HEK293T (cell line): Measurements from ENCODE around the gene COL1A1.

Source experiments
- ARNT ChIP-seq: fragments of 450-650 bp; IDR thresholded peaks from 2 replicates; pipeline ENCODE4 v1.6.1; 2017; ENCODE audit warnings: mild to moderate bottlenecking
- SP1 ChIP-seq: fragments of 450-650 bp; IDR thresholded peaks from 2 replicates; pipeline ENCODE4 v1.6.1; 2017

DNA sequence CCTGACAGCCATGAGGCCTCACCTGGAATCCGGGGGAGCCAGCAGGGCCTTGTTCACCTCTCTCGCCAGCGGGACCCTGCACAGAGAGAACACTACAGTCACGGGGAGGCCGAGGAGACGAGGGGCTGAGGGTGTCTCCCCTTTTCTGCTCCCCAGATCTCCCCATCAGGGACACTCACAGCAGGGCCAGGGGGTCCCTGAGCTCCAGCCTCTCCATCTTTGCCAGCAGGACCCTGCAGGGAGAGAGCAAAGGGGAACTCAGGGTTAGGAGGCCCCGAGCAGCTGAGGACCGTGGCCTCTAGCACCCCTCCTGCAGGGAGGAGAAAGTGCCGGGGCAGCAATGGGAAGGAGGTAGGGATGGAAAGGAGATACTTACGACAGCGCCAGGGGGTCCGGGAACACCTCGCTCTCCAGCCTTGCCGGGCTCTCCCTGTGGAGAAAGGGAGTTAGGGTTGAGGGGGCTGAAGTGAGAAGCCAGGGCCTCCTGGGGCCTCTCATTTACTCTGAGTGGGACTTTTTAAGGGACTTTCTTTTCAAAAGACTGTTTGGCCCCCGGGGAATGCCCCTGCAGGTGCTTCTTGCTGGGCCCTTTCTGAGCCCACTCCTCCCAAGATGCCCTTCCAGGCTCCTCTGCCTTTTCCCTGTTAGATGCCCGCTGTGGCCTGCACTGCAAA, 8.7 kb downstream of the COL1A1 start:
- TF ChIP-seq ARNT (no peak), SP1 (no peak)
